GM12878 (cell line): Measurements from ENCODE around the gene OTUD3. TPM values are rescaled to one million over a fixed set of nuclear protein-coding genes. Genes with fewer than 3 reads are reported as not detected.

Experiments
- ATAC-seq: fragments of 200-7000 bp; cut with Tn5 transposase; 3 replicates; pipeline ENCODE4 v1.9.1; 2020; ENCODE audit warnings: mild to moderate bottlenecking, moderate library complexity
- BruUV-seq: library from RNA; stranded (reverse); fragments of 400-500 nt; replicated peaks from 2 replicates; lab custom pipeline; 2021; lab: Mats Ljungman, UMichigan
- CTCF ChIA-PET: fragments of 300-600 bp; sonication (Branson Sonifier 250); formaldehyde crosslinking; extraction: SDS; loops from one replicate; lab custom pipeline; 2021; ENCODE audit warnings: inconsistent platforms; lab: Yijun Ruan, JAX
- POLR2A ChIA-PET: fragments of 350-600 bp; formaldehyde crosslinking; extraction: SDS; loops from one replicate; lab custom pipeline; 2021; ENCODE audit warnings: inconsistent platforms; lab: Charles Lee
- RAD21 ChIA-PET: fragments of 300-600 bp; sonication (Branson Sonifier 250); formaldehyde crosslinking; loops from one replicate; lab custom pipeline; 2023; ENCODE audit warnings: antibody characterized with exemption; ENCODE audit not compliant: unreplicated experiment; lab: Charles Lee
- SMC1A ChIA-PET: fragments of 300-600 bp; sonication (Branson Sonifier 250); formaldehyde crosslinking; loops from one replicate; lab custom pipeline; 2023; ENCODE audit not compliant: unreplicated experiment, uncharacterized antibody; lab: Charles Lee
- DNase-seq: peaks from one replicate; pipeline ENCODE4 v3.0.0-alpha.2; 2011; ENCODE audit warnings: low read depth, low spot score
- FAIRE-seq: peaks from 3 replicates; lab custom pipeline; 2011; peaks lifted over from hg19 to GRCh38; lab: Jason Lieb, UNC
- H2AFZ ChIP-seq: 2 replicates; pipeline ENCODE4 v1.6.0; 2011; ENCODE audit warnings: low read depth, low read length, control low read depth; ENCODE audit not compliant: control insufficient read depth
- H3K27ac ChIP-seq: 2 replicates; pipeline ENCODE4 v1.5.1; 2011; ENCODE audit warnings: control low read depth; ENCODE audit not compliant: control insufficient read depth, insufficient read depth
- H3K27me3 ChIP-seq, 2 experiments: replicated peaks in 1 of 2; 2 replicates each; pipeline versions ENCODE4 v1.6.0 to v1.6.1; 2011; ENCODE audit warnings: low read length in 1 of 2; ENCODE audit not compliant: control insufficient read depth in 2 of 2, insufficient read depth in 2 of 2
- H3K36me3 ChIP-seq, 2 experiments: 2 replicates each; pipeline ENCODE4 v1.5.1; 2011; ENCODE audit warnings: low read length in 1 of 2; ENCODE audit not compliant: control insufficient read depth in 2 of 2, insufficient read depth in 2 of 2
- H3K4me1 ChIP-seq: 2 replicates; pipeline ENCODE4 v1.6.1; 2011; ENCODE audit warnings: mild to moderate bottlenecking, low read length, moderate library complexity, mixed read lengths; ENCODE audit not compliant: control insufficient read depth, insufficient read depth
- H3K4me2 ChIP-seq: 2 replicates; pipeline ENCODE4 v1.6.0; 2011; ENCODE audit warnings: control low read depth; ENCODE audit not compliant: control insufficient read depth, insufficient read depth
- H3K4me3 ChIP-seq: fragments of 200-600 bp; sonication (generic); 2 replicates; pipeline ENCODE4 v1.5.1; 2016
- H3K79me2 ChIP-seq: 2 replicates; pipeline ENCODE4 v1.6.0; 2011; ENCODE audit warnings: low read length; ENCODE audit not compliant: control insufficient read depth, insufficient read depth
- H3K9ac ChIP-seq: 2 replicates; pipeline ENCODE4 v1.8.0; 2011; ENCODE audit warnings: low read length, control low read depth, mixed read lengths; ENCODE audit not compliant: control insufficient read depth, insufficient read depth
- H3K9me3 ChIP-seq: replicated peaks from 3 replicates; pipeline ENCODE4 v1.5.1; 2011; ENCODE audit warnings: mild to moderate bottlenecking, low read length; ENCODE audit not compliant: control insufficient read depth, insufficient read depth
- H4K20me1 ChIP-seq: 2 replicates; pipeline ENCODE4 v1.6.0; 2011; ENCODE audit not compliant: control insufficient read depth, insufficient read depth
- ASH2L ChIP-seq: fragments of 300-600, 200-600 bp; sonication (generic); IDR thresholded peaks from 2 replicates; pipeline ENCODE4 v1.6.1; 2017; ENCODE audit warnings: low read depth, mild to moderate bottlenecking, borderline replicate concordance
- ATF7 ChIP-seq: fragments of 450-650 bp; IDR thresholded peaks from 2 replicates; pipeline ENCODE4 v1.6.1; 2016; ENCODE audit warnings: low read depth, mild to moderate bottlenecking
- CUX1 ChIP-seq: IDR thresholded peaks from 2 replicates; pipeline ENCODE4 v1.6.1; 2012; ENCODE audit warnings: improper control_type of control experiment, low read depth, low read length; ENCODE audit not compliant: insufficient replicate concordance
- IRF4 ChIP-seq: IDR thresholded peaks from 2 replicates; pipeline ENCODE4 v1.6.1; 2011; ENCODE audit warnings: low read depth, low read length
- LARP7 ChIP-seq: fragments of 450-650 bp; IDR thresholded peaks from 2 replicates; pipeline ENCODE4 v1.6.1; 2017; ENCODE audit warnings: mild to moderate bottlenecking
- NFIC ChIP-seq: IDR thresholded peaks from 2 replicates; pipeline ENCODE4 v1.6.1; 2012; ENCODE audit warnings: low read depth, mild to moderate bottlenecking, inconsistent platforms, low read length, moderate library complexity
- NFYB ChIP-seq: IDR thresholded peaks from 2 replicates; pipeline ENCODE4 v1.6.1; 2011; ENCODE audit warnings: low read depth, mild to moderate bottlenecking, low read length, improper control_type of control experiment, moderate library complexity; ENCODE audit not compliant: insufficient read depth
- PAX8 ChIP-seq: fragments of 450-650 bp; IDR thresholded peaks from 2 replicates; pipeline ENCODE4 v1.6.1; 2017; ENCODE audit warnings: mild to moderate bottlenecking, moderate library complexity
- RELB ChIP-seq: fragments of 450-650 bp; IDR thresholded peaks from 2 replicates; pipeline ENCODE4 v1.6.1; 2017; ENCODE audit warnings: low read depth, mild to moderate bottlenecking, moderate library complexity
- SIX5 ChIP-seq: IDR thresholded peaks from 2 replicates; pipeline ENCODE4 v1.6.1; 2011; ENCODE audit warnings: mild to moderate bottlenecking, low read depth, low read length, moderate library complexity; ENCODE audit not compliant: severe bottlenecking
- SREBF1 ChIP-seq: IDR thresholded peaks from 2 replicates; pipeline ENCODE4 v1.6.1; 2012; ENCODE audit warnings: mild to moderate bottlenecking, low read length
- YBX1 ChIP-seq: fragments of 450-650 bp; IDR thresholded peaks from 2 replicates; pipeline ENCODE4 v1.6.1; 2016; ENCODE audit warnings: antibody characterized with exemption
- YY1 ChIP-seq: IDR thresholded peaks from 2 replicates; pipeline ENCODE4 v1.6.1; 2011; ENCODE audit warnings: low read depth, mild to moderate bottlenecking, low read length
- WGBS: methylation state at CpG from one replicate; pipeline ENCODE4 v1.1.6; 2016; ENCODE audit warnings: low lambda C conversion rate; ENCODE audit not compliant: insufficient replicate concordance, insufficient coverage; ENCODE audit errors: missing lambda C conversion rate; 5-methylcytosine and 5-hydroxymethylcytosine counted together
- in situ Hi-C: fragments of 300-500 bp; cut with MboI; formaldehyde crosslinking; loops from 9 replicates; pipeline ENCODE4 v1.14.3; 2018; ENCODE audit warnings: mixed read lengths
- intact Hi-C: fragments of 100-400 bp; cut with micrococcal nuclease; formaldehyde crosslinking; loops from one replicate; pipeline ENCODE4 v1.14.2; 2022; ENCODE audit not compliant: unreplicated experiment
- polyA plus RNA-seq, 11 experiments: library from polyadenylated mRNA; depleted of rRNA in 4 of 11; unstranded in 6 of 11; stranded (reverse) in 5 of 11; fragments of >200 nt; fragmentation: Nextera tagmentation in 4 of 11; fragmentation: Illumina TruSeq in 1 of 11; extraction: Ambion mirVana in 4 of 11; extraction: Trizol in 1 of 11; gene quantifications; 1 replicate in 1 of 11; 2 replicates in 10 of 11; pipeline versions ENCODE4 v1.2.1 to v1.2.3, GENCODE V29; 2011 to 2016; ENCODE audit warnings: inconsistent platforms in 2 of 11, missing spikeins in 2 of 11, low read depth in 1 of 11
- total RNA-seq, 4 experiments: library from RNA; depleted of rRNA in 3 of 4; stranded (reverse); fragments of >200 nt in 3 of 4; fragmentation: Illumina TruSeq in 1 of 4; extraction: Trizol in 1 of 4; gene quantifications; 2 replicates each; pipeline versions ENCODE4 v1.2.1 to v1.2.3, GENCODE V29; 2013 to 2021
- TF ChIP-seq, protein P1 (sequence below): fragments of 450-650 bp; IDR thresholded peaks from 2 replicates; pipeline ENCODE4 v1.6.1; 2018; ENCODE audit warnings: borderline replicate concordance, mild to moderate bottlenecking; ENCODE audit not compliant: partially characterized antibody
- TF ChIP-seq, protein P2 (sequence below): IDR thresholded peaks from 2 replicates; pipeline ENCODE4 v1.6.1; 2012; ENCODE audit warnings: low read depth, low read length, improper control_type of control experiment

OTUD3 gene
- total and polyA plus RNA-seq, 10 of the 15 experiments (the other 5 are each of a cell fraction or from before 2014, with no cell fraction given), result 0.77 to 8.9 (median 4.8) TPM

DNA sequence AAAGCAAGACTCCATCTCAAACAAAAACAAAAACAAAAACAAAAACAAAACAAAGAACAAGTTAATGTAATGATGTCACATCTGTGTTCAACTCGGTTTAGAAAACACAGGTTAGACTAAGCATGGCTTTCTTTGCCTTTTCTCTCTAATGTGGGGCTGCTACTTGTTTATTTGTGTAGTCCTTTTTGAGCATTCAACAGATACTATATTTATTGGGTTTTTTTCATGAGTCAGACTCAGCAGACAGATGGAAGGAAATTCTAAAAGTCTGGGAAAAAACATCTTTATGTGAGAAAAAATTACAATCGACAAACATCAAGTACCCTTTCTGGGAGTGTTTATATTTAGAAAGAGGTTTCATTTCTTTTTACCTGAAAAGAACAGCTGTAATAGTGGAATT is 22.3 kb upstream of the OTUD3 start:
- Histone ChIP-seq H3K4me3 (no peak overlapping the region), H3K79me2 (no peaks in the 10 kb centered on the region), H4K20me1 (no peaks in the 10 kb centered on the region), H3K9me3 (no peaks in the 10 kb centered on the region; the same call in 1 of the 3 replicates), H3K4me2 (no peak overlapping the region), H3K27ac (no peak overlapping the region), H2AFZ (no peak overlapping the region), H3K36me3 (no peaks in the 10 kb centered on the region), H3K4me1 (no peaks in the 10 kb centered on the region), H3K9ac (no peak overlapping the region), H3K27me3 (no peaks in the 10 kb centered on the region; a peak in 1 of 4 replicates)
- intact Hi-C loops (no loop called here), in situ Hi-C loops (no loop called here)
- DNase-seq, result no peak
- BruUV-seq, result no TSS peak
- 3% methylated on average over 2 of the region's 2 CpGs for WGBS
- RAD21 ChIA-PET, result no interaction called here
- FAIRE-seq, result no peak
- SMC1A ChIA-PET, result no interaction called here
- no peak for ATAC-seq
- POLR2A ChIA-PET, result no interaction called here
- CTCF ChIA-PET, result interaction anchor here (1.1 kb wide), 1 partner anchor 48 kb away, joined by 3 read pairs; no protein-coding TSS in a partner anchor
- TF ChIP-seq NFYB (no peak), ASH2L (no peak), NFIC (no peak), RELB (no peak), ATF7 (no peak), IRF4 (no peak), LARP7 (no peak), SREBF1 (no peak), SIX5 (no peak), YY1 (no peak), CUX1 (no peak), PAX8 (no peak), YBX1 (no peak)
- TF ChIP-seq, protein P1, sequence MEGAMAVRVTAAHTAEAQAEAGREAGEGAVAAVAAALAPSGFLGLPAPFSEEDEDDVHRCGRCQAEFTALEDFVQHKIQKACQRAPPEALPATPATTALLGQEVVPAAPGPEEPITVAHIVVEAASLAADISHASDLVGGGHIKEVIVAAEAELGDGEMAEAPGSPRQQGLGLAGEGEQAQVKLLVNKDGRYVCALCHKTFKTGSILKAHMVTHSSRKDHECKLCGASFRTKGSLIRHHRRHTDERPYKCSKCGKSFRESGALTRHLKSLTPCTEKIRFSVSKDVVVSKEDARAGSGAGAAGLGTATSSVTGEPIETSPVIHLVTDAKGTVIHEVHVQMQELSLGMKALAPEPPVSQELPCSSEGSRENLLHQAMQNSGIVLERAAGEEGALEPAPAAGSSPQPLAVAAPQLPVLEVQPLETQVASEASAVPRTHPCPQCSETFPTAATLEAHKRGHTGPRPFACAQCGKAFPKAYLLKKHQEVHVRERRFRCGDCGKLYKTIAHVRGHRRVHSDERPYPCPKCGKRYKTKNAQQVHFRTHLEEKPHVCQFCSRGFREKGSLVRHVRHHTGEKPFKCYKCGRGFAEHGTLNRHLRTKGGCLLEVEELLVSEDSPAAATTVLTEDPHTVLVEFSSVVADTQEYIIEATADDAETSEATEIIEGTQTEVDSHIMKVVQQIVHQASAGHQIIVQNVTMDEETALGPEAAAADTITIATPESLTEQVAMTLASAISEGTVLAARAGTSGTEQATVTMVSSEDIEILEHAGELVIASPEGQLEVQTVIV, result no peak
- TF ChIP-seq, protein P2, sequence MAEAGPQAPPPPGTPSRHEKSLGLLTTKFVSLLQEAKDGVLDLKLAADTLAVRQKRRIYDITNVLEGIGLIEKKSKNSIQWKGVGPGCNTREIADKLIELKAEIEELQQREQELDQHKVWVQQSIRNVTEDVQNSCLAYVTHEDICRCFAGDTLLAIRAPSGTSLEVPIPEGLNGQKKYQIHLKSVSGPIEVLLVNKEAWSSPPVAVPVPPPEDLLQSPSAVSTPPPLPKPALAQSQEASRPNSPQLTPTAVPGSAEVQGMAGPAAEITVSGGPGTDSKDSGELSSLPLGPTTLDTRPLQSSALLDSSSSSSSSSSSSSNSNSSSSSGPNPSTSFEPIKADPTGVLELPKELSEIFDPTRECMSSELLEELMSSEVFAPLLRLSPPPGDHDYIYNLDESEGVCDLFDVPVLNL, result no peak
